ENCODE results near the gene CDH13. TPM values are rescaled to one million over a fixed set of nuclear protein-coding genes. Genes with fewer than 3 reads are reported as not detected.

The CDH13 gene
- total and polyA plus RNA-seq, 2 donors (not counting 1 experiment from before 2014, with no cell fraction given): 27.6 to 96.7 TPM

DNA sequence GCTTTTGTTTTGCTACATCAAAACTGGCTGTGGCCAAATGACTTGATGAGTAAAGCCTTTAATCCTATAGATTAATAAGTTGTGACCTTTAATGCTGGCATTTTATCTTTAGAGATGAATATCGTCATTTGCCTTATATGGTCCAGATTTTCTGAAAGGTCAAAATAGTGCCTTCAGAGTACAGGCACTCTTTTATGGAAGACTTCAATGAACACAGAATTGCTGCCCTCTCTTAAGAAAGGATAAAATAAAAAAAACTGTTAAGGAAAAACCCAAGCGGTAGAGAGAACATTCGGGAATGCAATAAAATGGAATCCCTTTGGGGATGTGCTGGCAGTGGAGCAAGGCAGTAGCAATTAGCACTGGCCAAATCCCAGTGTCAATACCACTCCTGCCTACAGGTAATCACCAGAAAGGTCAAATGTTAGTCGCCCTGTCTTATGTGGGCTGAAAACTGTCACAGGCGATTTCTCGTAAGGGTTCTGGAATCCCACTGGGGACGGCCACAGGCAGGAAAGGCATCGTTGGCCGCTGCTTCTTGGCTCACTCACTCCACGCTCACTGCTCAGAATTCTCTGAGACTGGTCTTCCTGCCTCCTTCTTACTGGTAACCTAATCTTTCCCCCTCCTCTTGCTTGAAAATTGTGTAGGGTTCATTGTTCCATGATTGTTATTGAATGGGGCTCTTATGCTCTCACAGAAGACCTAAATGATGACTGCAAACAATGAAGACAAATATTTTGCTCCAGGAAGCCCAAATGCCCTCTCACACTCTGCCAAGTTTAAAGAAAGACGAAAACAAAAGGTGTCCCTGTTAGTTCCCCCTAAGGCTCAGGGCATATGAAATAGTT, 1135.6 kb downstream of the CDH13 start:
- no peaks in the 10 kb centered on the region for H3K9me3 ChIP-seq (ENCODE audit: control insufficient read depth, insufficient read depth, low read depth, low read length)
- H4K20me1 ChIP-seq (ENCODE audit: control insufficient read depth, extremely low read depth, insufficient read depth, low read length): no peaks in the 10 kb centered on the region
- no peaks in the 10 kb centered on the region for H3K4me1 ChIP-seq (ENCODE audit: control insufficient read depth, extremely low read depth, insufficient read depth, low read length)
- no peaks in the 10 kb centered on the region for H3K36me3 ChIP-seq (ENCODE audit: control insufficient read depth, insufficient read depth, low read length)
- H3K27ac ChIP-seq (ENCODE audit: insufficient read depth, low read length): no peak overlapping the region
- no peak overlapping the region for H3K9ac ChIP-seq (ENCODE audit: insufficient read depth, low read length)
- no peak overlapping the region for H3K4me3 ChIP-seq (replicated peaks in 1 of 4; ENCODE audit: control extremely low read depth in 1 of 4, insufficient read depth in 1 of 4, low read depth in 3 of 4, low read length in 4 of 4)
- no peak overlapping the region for H3K4me2 ChIP-seq (ENCODE audit: extremely low read depth, insufficient read depth, low read length)
- no peaks in the 10 kb centered on the region for H3K79me2 ChIP-seq (ENCODE audit: control insufficient read depth, insufficient read depth, low read length)
- TF ChIP-seq, protein P1, sequence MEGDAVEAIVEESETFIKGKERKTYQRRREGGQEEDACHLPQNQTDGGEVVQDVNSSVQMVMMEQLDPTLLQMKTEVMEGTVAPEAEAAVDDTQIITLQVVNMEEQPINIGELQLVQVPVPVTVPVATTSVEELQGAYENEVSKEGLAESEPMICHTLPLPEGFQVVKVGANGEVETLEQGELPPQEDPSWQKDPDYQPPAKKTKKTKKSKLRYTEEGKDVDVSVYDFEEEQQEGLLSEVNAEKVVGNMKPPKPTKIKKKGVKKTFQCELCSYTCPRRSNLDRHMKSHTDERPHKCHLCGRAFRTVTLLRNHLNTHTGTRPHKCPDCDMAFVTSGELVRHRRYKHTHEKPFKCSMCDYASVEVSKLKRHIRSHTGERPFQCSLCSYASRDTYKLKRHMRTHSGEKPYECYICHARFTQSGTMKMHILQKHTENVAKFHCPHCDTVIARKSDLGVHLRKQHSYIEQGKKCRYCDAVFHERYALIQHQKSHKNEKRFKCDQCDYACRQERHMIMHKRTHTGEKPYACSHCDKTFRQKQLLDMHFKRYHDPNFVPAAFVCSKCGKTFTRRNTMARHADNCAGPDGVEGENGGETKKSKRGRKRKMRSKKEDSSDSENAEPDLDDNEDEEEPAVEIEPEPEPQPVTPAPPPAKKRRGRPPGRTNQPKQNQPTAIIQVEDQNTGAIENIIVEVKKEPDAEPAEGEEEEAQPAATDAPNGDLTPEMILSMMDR (conservative IDR thresholded peaks at IDR 0.05 in 1 of 2, IDR thresholded peaks at IDR 0.05 in 1 of 2; ENCODE audit: low read depth in 1 of 2, low read length in 2 of 2): no peak
- TF ChIP-seq EZH2 (IDR thresholded peaks at IDR 0.05; ENCODE audit: low read length, missing control alignments): no peak
- H3K27me3 ChIP-seq (ENCODE audit: control insufficient read depth, insufficient read depth, low read length): no peaks in the 10 kb centered on the region
- no peak overlapping the region for H2AFZ ChIP-seq (ENCODE audit: low read length)
- no peak for DNase-seq (ENCODE audit: low read depth in 2 of 2)

DNA sequence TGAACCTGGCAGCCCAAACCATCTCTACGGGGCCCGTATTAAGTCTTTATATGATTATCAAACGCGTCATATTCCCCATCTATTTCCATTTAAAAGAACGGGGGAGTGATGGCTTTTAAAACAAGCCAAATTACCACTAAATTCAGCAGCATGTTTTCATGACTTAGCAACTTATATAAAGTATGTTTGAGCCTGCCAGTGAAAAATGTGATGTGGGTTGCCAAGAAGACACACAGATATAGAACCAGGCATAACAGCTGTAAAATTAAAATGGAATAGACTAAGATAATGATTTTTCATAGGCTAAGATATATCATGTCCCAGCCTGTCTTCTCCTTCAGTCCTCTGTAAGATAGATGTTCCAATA, 1136.2 kb downstream of the CDH13 start:
- H3K79me2 ChIP-seq (ENCODE audit: control insufficient read depth, insufficient read depth, low read length): no peaks in the 10 kb centered on the region
- no peak overlapping the region for H2AFZ ChIP-seq (ENCODE audit: low read length)
- H3K36me3 ChIP-seq (ENCODE audit: control insufficient read depth, insufficient read depth, low read length): no peaks in the 10 kb centered on the region
- DNase-seq (ENCODE audit: low read depth in 2 of 2): no peak
- H3K9me3 ChIP-seq (ENCODE audit: control insufficient read depth, insufficient read depth, low read depth, low read length): no peaks in the 10 kb centered on the region
- no peaks in the 10 kb centered on the region for H4K20me1 ChIP-seq (ENCODE audit: control insufficient read depth, extremely low read depth, insufficient read depth, low read length)
- no peaks in the 10 kb centered on the region for H3K4me1 ChIP-seq (ENCODE audit: control insufficient read depth, extremely low read depth, insufficient read depth, low read length)
- H3K4me2 ChIP-seq (ENCODE audit: extremely low read depth, insufficient read depth, low read length): no peak overlapping the region
- no peak overlapping the region for H3K9ac ChIP-seq (ENCODE audit: insufficient read depth, low read length)
- no peak overlapping the region for H3K4me3 ChIP-seq (replicated peaks in 1 of 4; ENCODE audit: control extremely low read depth in 1 of 4, insufficient read depth in 1 of 4, low read depth in 3 of 4, low read length in 4 of 4)
- H3K27ac ChIP-seq (ENCODE audit: insufficient read depth, low read length): no peak overlapping the region
- no peaks in the 10 kb centered on the region for H3K27me3 ChIP-seq (ENCODE audit: control insufficient read depth, insufficient read depth, low read length)
- TF ChIP-seq, protein P1 (conservative IDR thresholded peaks at IDR 0.05 in 1 of 2, IDR thresholded peaks at IDR 0.05 in 1 of 2; ENCODE audit: low read depth in 1 of 2, low read length in 2 of 2): no peak
- TF ChIP-seq EZH2 (IDR thresholded peaks at IDR 0.05; ENCODE audit: low read length, missing control alignments): no peak

DNA sequence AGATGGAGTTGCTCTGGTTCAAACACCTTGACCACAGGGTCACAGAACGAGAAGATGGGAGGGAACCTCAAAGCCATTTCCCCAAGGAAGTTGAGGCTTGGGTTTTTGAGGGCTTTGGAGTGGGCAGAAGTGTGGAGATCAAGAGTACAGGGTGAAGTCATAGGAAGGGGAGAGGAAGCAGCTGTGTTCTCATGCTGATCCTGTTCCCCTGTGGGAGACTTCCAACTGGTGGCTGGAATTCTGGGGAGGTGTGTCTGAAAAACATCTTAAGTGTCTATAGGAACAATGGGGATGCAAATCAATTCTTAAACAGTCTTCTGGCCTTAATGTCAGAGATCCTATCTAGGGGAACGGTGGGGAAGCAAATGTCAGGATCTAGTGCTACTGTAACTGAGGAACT, 1142.2 kb downstream of the CDH13 start:
- no peak overlapping the region for H3K27ac ChIP-seq (ENCODE audit: insufficient read depth, low read length)
- TF ChIP-seq EZH2 (IDR thresholded peaks at IDR 0.05; ENCODE audit: low read length, missing control alignments): no peak
- TF ChIP-seq, protein P1 (conservative IDR thresholded peaks at IDR 0.05 in 1 of 2, IDR thresholded peaks at IDR 0.05 in 1 of 2; ENCODE audit: low read depth in 1 of 2, low read length in 2 of 2): no peak
- no peak overlapping the region for H3K9ac ChIP-seq (ENCODE audit: insufficient read depth, low read length)

More for the DNA sequence above, 1142.2 kb downstream of the CDH13 start:
- no peak overlapping the region for H2AFZ ChIP-seq (ENCODE audit: low read length)
- H3K79me2 ChIP-seq (ENCODE audit: control insufficient read depth, insufficient read depth, low read length): no peaks in the 10 kb centered on the region
- H3K4me3 ChIP-seq (replicated peaks in 1 of 4; ENCODE audit: control extremely low read depth in 1 of 4, insufficient read depth in 1 of 4, low read depth in 3 of 4, low read length in 4 of 4): no peak overlapping the region
- no peaks in the 10 kb centered on the region for H3K4me1 ChIP-seq (ENCODE audit: control insufficient read depth, extremely low read depth, insufficient read depth, low read length)
- H4K20me1 ChIP-seq (ENCODE audit: control insufficient read depth, extremely low read depth, insufficient read depth, low read length): no peaks in the 10 kb centered on the region
- no peaks in the 10 kb centered on the region for H3K36me3 ChIP-seq (ENCODE audit: control insufficient read depth, insufficient read depth, low read length)
- DNase-seq (ENCODE audit: low read depth in 2 of 2): no peak
- H3K27me3 ChIP-seq (ENCODE audit: control insufficient read depth, insufficient read depth, low read length): no peaks in the 10 kb centered on the region
- H3K4me2 ChIP-seq (ENCODE audit: extremely low read depth, insufficient read depth, low read length): no peak overlapping the region
- no peaks in the 10 kb centered on the region for H3K9me3 ChIP-seq (ENCODE audit: control insufficient read depth, insufficient read depth, low read depth, low read length)

Data from fibroblast of lung (primary cell).